Measurements from ENCODE around the gene B4GAT1. TPM values are rescaled to one million over a fixed set of nuclear protein-coding genes. Genes with fewer than 3 reads are reported as not detected.
A peak's percentile ranks its signal among the peaks of the same experiment; 100 is the strongest.

Gene B4GAT1
- total RNA-seq, 1 donor from 2014 or later: 25.2 TPM

- no peak overlapping the region for H3K4me3 ChIP-seq (ENCODE audit: insufficient read depth, low read depth, low read length)
- H3K79me2 ChIP-seq (ENCODE audit: insufficient read depth, low read length): peaks cover 37% of the 10 kb centered on the region
- H3K36me3 ChIP-seq (ENCODE audit: insufficient read depth, low read length): peaks cover 3% of the 10 kb centered on the region
- no peak for DNase-seq (ENCODE audit: low read depth)
- no peaks in the 10 kb centered on the region for H3K27me3 Mint-ChIP-seq (ENCODE audit: low read depth, unreplicated experiment)
- H3K4me2 ChIP-seq (ENCODE audit: low read length): no peak overlapping the region
- H4K20me1 ChIP-seq (ENCODE audit: insufficient read depth, low read length): peaks cover 45% of the 10 kb centered on the region
- H3K9me3 Mint-ChIP-seq (ENCODE audit: unreplicated experiment): no peaks in the 10 kb centered on the region
- no peak overlapping the region for H3K4me3 Mint-ChIP-seq (ENCODE audit: unreplicated experiment)
- no peaks in the 10 kb centered on the region for H3K9me3 ChIP-seq (ENCODE audit: insufficient read depth, low read depth, low read length)
- no peak overlapping the region for H3K27ac Mint-ChIP-seq (ENCODE audit: unreplicated experiment)
- H3K27ac ChIP-seq (ENCODE audit: low read depth, low read length): no peak overlapping the region
- no peak overlapping the region for H2AFZ ChIP-seq (ENCODE audit: low read depth, low read length)
- H3K9ac ChIP-seq (ENCODE audit: low read length): no peak overlapping the region
- peaks cover 46% of the 10 kb centered on the region for H3K4me1 ChIP-seq (ENCODE audit: insufficient read depth, low read length)
- peaks cover 7% of the 10 kb centered on the region for H3K36me3 Mint-ChIP-seq (ENCODE audit: low read depth, unreplicated experiment)
- FAIRE-seq: no peak
- peaks cover 41% of the 10 kb centered on the region for H3K4me1 Mint-ChIP-seq (ENCODE audit: low read depth, unreplicated experiment)
- H3K27me3 ChIP-seq (ENCODE audit: insufficient read depth, low read length): no peaks in the 10 kb centered on the region
- no peak for TF ChIP-seq EZH2 (IDR thresholded peaks at IDR 0.05; ENCODE audit: insufficient read depth, low read length)
Observed at GRCh38 chr11:66339686-66340483, 7.5 kb downstream of the B4GAT1 start.

GRCh38 chr11:66339162-66339675, 8.2 kb downstream of the B4GAT1 start:
- no peak overlapping the region for H2AFZ ChIP-seq (ENCODE audit: low read depth, low read length)
- Mint-ChIP-seq H3K4me3 (ENCODE audit: unreplicated experiment) (peak overlapping the region; percentile 62), H3K27me3 (ENCODE audit: low read depth, unreplicated experiment) (no peaks in the 10 kb centered on the region), H3K9me3 (ENCODE audit: unreplicated experiment) (no peaks in the 10 kb centered on the region), H3K4me1 (ENCODE audit: low read depth, unreplicated experiment) (peaks cover 41% of the 10 kb centered on the region), H3K27ac (ENCODE audit: unreplicated experiment) (peak overlapping the region; percentile 50), H3K36me3 (ENCODE audit: low read depth, unreplicated experiment) (peaks cover 7% of the 10 kb centered on the region)
- DNase-seq (ENCODE audit: low read depth) (no peak), FAIRE-seq (no peak)
- H3K27ac ChIP-seq (ENCODE audit: low read depth, low read length): no peak overlapping the region
- peaks cover 49% of the 10 kb centered on the region for H3K4me1 ChIP-seq (ENCODE audit: insufficient read depth, low read length)
- H3K4me2 ChIP-seq (ENCODE audit: low read length): no peak overlapping the region
- H3K9me3 ChIP-seq (ENCODE audit: insufficient read depth, low read depth, low read length): no peaks in the 10 kb centered on the region
- no peak for TF ChIP-seq CTCF (IDR thresholded peaks at IDR 0.05; ENCODE audit: insufficient read depth, low read depth, low read length)
- no peak for TF ChIP-seq EZH2 (IDR thresholded peaks at IDR 0.05; ENCODE audit: insufficient read depth, low read length)
- H4K20me1 ChIP-seq (ENCODE audit: insufficient read depth, low read length): peaks cover 45% of the 10 kb centered on the region
- H3K27me3 ChIP-seq (ENCODE audit: insufficient read depth, low read length): no peaks in the 10 kb centered on the region
- H3K79me2 ChIP-seq (ENCODE audit: insufficient read depth, low read length): peaks cover 38% of the 10 kb centered on the region
- H3K4me3 ChIP-seq (ENCODE audit: insufficient read depth, low read depth, low read length): no peak overlapping the region
- H3K9ac ChIP-seq (ENCODE audit: low read length): no peak overlapping the region
- H3K36me3 ChIP-seq (ENCODE audit: insufficient read depth, low read length): peaks cover 3% of the 10 kb centered on the region

- H3K4me1 Mint-ChIP-seq (ENCODE audit: low read depth, unreplicated experiment): peaks cover 39% of the 10 kb centered on the region
- no peaks in the 10 kb centered on the region for H3K9me3 ChIP-seq (ENCODE audit: insufficient read depth, low read depth, low read length)
- no peak overlapping the region for H3K4me3 Mint-ChIP-seq (ENCODE audit: unreplicated experiment)
- H3K79me2 ChIP-seq (ENCODE audit: insufficient read depth, low read length): peaks cover 38% of the 10 kb centered on the region
- H3K36me3 Mint-ChIP-seq (ENCODE audit: low read depth, unreplicated experiment): peaks cover 7% of the 10 kb centered on the region
- H3K4me1 ChIP-seq (ENCODE audit: insufficient read depth, low read length): peaks cover 45% of the 10 kb centered on the region
- peak overlapping the region; percentile 96 for H3K27ac ChIP-seq (ENCODE audit: low read depth, low read length)
- DNase-seq (ENCODE audit: low read depth) (no peak), FAIRE-seq (no peak)
- H3K27me3 Mint-ChIP-seq (ENCODE audit: low read depth, unreplicated experiment): no peaks in the 10 kb centered on the region
- no peak for TF ChIP-seq EZH2 (IDR thresholded peaks at IDR 0.05; ENCODE audit: insufficient read depth, low read length)
- peak overlapping the region; percentile 47 for H3K27ac Mint-ChIP-seq (ENCODE audit: unreplicated experiment)
- no peak overlapping the region for H2AFZ ChIP-seq (ENCODE audit: low read depth, low read length)
- H3K9me3 Mint-ChIP-seq (ENCODE audit: unreplicated experiment): no peaks in the 10 kb centered on the region
- peaks cover 3% of the 10 kb centered on the region for H3K36me3 ChIP-seq (ENCODE audit: insufficient read depth, low read length)
- H3K9ac ChIP-seq (ENCODE audit: low read length): peak overlapping the region; percentile 80
- peak overlapping the region; percentile 99 for H3K4me2 ChIP-seq (ENCODE audit: low read length)
- peaks cover 46% of the 10 kb centered on the region for H4K20me1 ChIP-seq (ENCODE audit: insufficient read depth, low read length)
- H3K27me3 ChIP-seq (ENCODE audit: insufficient read depth, low read length): no peaks in the 10 kb centered on the region
- H3K4me3 ChIP-seq (ENCODE audit: insufficient read depth, low read depth, low read length): no peak overlapping the region
Observed at GRCh38 chr11:66338276-66339161, 8.9 kb downstream of the B4GAT1 start.

Measured in astrocyte (in vitro differentiated cells and primary cell).